OCI-LY7 (cell line): ENCODE measurements around the gene TNFRSF17. TPM values are rescaled to one million over a fixed set of nuclear protein-coding genes. Genes with fewer than 3 reads are reported as not detected.
"Not testable (repeated sequence)": the region's sequence is repeated elsewhere in the genome, so short reads cannot be mapped to it uniquely, and the experiment has no call there.

Experiments used
- BruUV-seq: library from RNA; stranded (reverse); fragments of 400-500 nt; replicated peaks from 2 replicates; lab custom pipeline; 2021; lab: Mats Ljungman, UMichigan
- CTCF ChIA-PET: fragments of 300-600 bp; sonication (Branson Sonifier 250); formaldehyde crosslinking; loops from one replicate; lab custom pipeline; 2022; ENCODE audit warnings: antibody characterized with exemption; ENCODE audit not compliant: unreplicated experiment; lab: Charles Lee
- POLR2A ChIA-PET: fragments of 300-600 bp; sonication (Branson Sonifier 250); formaldehyde crosslinking; loops from one replicate; lab custom pipeline; 2022; ENCODE audit warnings: antibody characterized with exemption; lab: Charles Lee
- DNase-seq: peaks from one replicate; pipeline ENCODE4 v3.0.0-alpha.2; 2015; ENCODE audit warnings: low spot score
- H2AFZ ChIP-seq: fragments of 200-600 bp; sonication (generic), shearing (Covaris generic); 2 replicates; pipeline ENCODE4 v1.6.1; 2014; ENCODE audit warnings: mild to moderate bottlenecking, antibody characterized with exemption, low read length, moderate library complexity
- H3K27ac ChIP-seq: fragments of 200-600 bp; sonication (generic); 2 replicates; pipeline ENCODE4 v1.5.1; 2014; ENCODE audit warnings: mixed run types, low read depth, mild to moderate bottlenecking, moderate library complexity, low read length, inconsistent platforms; ENCODE audit not compliant: poor library complexity, severe bottlenecking
- H3K36me3 ChIP-seq: fragments of 200-600 bp; sonication (generic); 2 replicates; pipeline ENCODE4 v1.6.1; 2014; ENCODE audit warnings: mild to moderate bottlenecking, antibody characterized with exemption, low read length, moderate library complexity, mixed read lengths; ENCODE audit not compliant: insufficient read depth
- H3K4me1 ChIP-seq: fragments of 200-600 bp; sonication (generic); 2 replicates; pipeline ENCODE4 v1.5.1; 2014; ENCODE audit warnings: mild to moderate bottlenecking, low read length; ENCODE audit not compliant: insufficient read depth, poor library complexity, severe bottlenecking
- H3K4me2 ChIP-seq: fragments of 200-600 bp; sonication (generic); 2 replicates; pipeline ENCODE4 v1.6.1; 2014; ENCODE audit warnings: mild to moderate bottlenecking, low read length
- H3K4me3 ChIP-seq: fragments of 200-600 bp; sonication (generic); 2 replicates; pipeline ENCODE4 v1.5.1; 2014; ENCODE audit warnings: mild to moderate bottlenecking, low read depth, low read length; ENCODE audit not compliant: poor library complexity, severe bottlenecking
- H3K79me2 ChIP-seq: fragments of 200-600 bp; sonication (generic); 2 replicates; pipeline ENCODE4 v1.6.1; 2016; ENCODE audit warnings: low read depth, mild to moderate bottlenecking, low read length, moderate library complexity, mixed read lengths; ENCODE audit not compliant: insufficient read depth
- H3K9me2 ChIP-seq: fragments of 200-600 bp; sonication (generic); 2 replicates; pipeline ENCODE4 v1.6.1; 2016; ENCODE audit warnings: mild to moderate bottlenecking, low read length, mixed read lengths; ENCODE audit not compliant: insufficient read depth
- H3K9me3 ChIP-seq: fragments of 200-600 bp; sonication (generic); 2 replicates; pipeline ENCODE4 v1.6.1; 2014; ENCODE audit warnings: mild to moderate bottlenecking, mixed run types, low read length, mixed read lengths
- H4K20me1 ChIP-seq: fragments of 200-600 bp; sonication (generic); 2 replicates; pipeline ENCODE4 v1.6.1; 2014; ENCODE audit warnings: mild to moderate bottlenecking, antibody characterized with exemption, low read length, moderate library complexity, mixed read lengths; ENCODE audit not compliant: insufficient read depth
- EZH2phosphoT487 ChIP-seq: fragments of 200-600 bp; sonication (generic); IDR thresholded peaks from 2 replicates; pipeline ENCODE4 v1.6.1; 2018; ENCODE audit warnings: low read depth, borderline replicate concordance, mild to moderate bottlenecking, mixed run types, antibody characterized with exemption, low read length, moderate library complexity, mixed read lengths
- intact Hi-C: fragments of 100-400 bp; cut with micrococcal nuclease; formaldehyde crosslinking; loops from one replicate; pipeline ENCODE4 v1.10.0; 2022; ENCODE audit not compliant: unreplicated experiment
- total RNA-seq, 2 experiments: library from RNA; depleted of rRNA in 1 of 2; stranded (reverse); fragments of >200 nt in 1 of 2; shearing (Covaris generic) in 1 of 2; gene quantifications; 2 replicates each; pipeline ENCODE4 v1.2.3, GENCODE V29; 2014 to 2022
- TF ChIP-seq, protein P1 (sequence below): fragments of 200-600 bp; sonication (generic); conservative IDR thresholded peaks from 2 replicates; pipeline ENCODE4 v1.5.1; 2014; ENCODE audit warnings: mild to moderate bottlenecking, antibody characterized with exemption, low read length, moderate library complexity, mixed read lengths

Gene TNFRSF17
- total RNA-seq, 2 experiments from 2014 or later, result 33.6 to 58.2 TPM

DNA sequence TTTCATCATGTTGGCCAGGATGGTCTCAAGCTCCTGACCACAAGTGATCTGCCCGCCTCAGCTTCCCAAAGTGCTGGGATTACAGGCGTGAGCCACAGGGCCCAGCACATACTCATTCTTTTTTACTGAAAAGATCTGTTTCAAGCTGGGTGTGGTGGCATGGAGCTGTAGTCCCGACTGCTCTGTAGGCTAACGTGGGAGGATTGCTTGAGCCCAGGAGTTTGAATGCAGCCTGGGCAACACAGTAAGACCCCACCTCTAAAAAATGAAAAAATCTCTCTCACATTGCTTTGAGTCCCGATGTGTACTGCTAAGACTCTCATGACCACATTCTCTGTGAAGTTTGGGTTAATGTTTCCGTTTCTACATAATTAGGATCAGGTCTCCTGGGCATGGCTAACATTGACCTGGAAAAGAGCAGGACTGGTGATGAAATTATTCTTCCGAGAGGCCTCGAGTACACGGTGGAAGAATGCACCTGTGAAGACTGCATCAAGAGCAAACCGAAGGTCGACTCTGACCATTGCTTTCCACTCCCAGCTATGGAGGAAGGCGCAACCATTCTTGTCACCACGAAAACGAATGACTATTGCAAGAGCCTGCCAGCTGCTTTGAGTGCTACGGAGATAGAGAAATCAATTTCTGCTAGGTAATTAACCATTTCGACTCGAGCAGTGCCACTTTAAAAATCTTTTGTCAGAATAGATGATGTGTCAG is 2.3 kb downstream of the TNFRSF17 start:
- CTCF ChIA-PET, result interaction anchor here (1.2 kb wide), 1 partner anchor 100 kb away, joined by 3 read pairs; no protein-coding TSS in a partner anchor
- peaks cover 68% of the 10 kb centered on the region for H3K4me1 ChIP-seq
- no peaks in the 10 kb centered on the region for H3K9me2 ChIP-seq
- peaks cover 23% of the 10 kb centered on the region; the same call in 1 of the 2 replicates for H3K36me3 ChIP-seq
- H3K4me3 ChIP-seq, result peak overlapping the region; percentile 68
- POLR2A ChIA-PET, result interaction anchor here (0.7 to 4.1 kb wide), 4 partner anchors 9 to 20 kb away, joined by 4 to 32 read pairs (median 10); partner anchors contain the start of gene SNX29
- no peaks in the 10 kb centered on the region for H4K20me1 ChIP-seq
- BruUV-seq, result no TSS peak
- intact Hi-C loops, result loop anchor here (5.0 to 10.0 kb wide), 3 partner anchors 267 to 357 kb away; no protein-coding TSS in a partner anchor
- H3K27ac ChIP-seq, result peak overlapping the region; percentile 94
- DNase-seq, result peak; percentile 30
- H3K79me2 ChIP-seq, result peaks cover 7% of the 10 kb centered on the region; the same call in 1 of the 2 replicates
- no peaks in the 10 kb centered on the region for H3K9me3 ChIP-seq
- H3K4me2 ChIP-seq, result peak overlapping the region; percentile 97
- H2AFZ ChIP-seq, result no peak overlapping the region; the same call in 1 of the 2 replicates
- no peak for TF ChIP-seq EZH2phosphoT487
- TF ChIP-seq, protein P1, sequence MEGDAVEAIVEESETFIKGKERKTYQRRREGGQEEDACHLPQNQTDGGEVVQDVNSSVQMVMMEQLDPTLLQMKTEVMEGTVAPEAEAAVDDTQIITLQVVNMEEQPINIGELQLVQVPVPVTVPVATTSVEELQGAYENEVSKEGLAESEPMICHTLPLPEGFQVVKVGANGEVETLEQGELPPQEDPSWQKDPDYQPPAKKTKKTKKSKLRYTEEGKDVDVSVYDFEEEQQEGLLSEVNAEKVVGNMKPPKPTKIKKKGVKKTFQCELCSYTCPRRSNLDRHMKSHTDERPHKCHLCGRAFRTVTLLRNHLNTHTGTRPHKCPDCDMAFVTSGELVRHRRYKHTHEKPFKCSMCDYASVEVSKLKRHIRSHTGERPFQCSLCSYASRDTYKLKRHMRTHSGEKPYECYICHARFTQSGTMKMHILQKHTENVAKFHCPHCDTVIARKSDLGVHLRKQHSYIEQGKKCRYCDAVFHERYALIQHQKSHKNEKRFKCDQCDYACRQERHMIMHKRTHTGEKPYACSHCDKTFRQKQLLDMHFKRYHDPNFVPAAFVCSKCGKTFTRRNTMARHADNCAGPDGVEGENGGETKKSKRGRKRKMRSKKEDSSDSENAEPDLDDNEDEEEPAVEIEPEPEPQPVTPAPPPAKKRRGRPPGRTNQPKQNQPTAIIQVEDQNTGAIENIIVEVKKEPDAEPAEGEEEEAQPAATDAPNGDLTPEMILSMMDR, result no peak

DNA sequence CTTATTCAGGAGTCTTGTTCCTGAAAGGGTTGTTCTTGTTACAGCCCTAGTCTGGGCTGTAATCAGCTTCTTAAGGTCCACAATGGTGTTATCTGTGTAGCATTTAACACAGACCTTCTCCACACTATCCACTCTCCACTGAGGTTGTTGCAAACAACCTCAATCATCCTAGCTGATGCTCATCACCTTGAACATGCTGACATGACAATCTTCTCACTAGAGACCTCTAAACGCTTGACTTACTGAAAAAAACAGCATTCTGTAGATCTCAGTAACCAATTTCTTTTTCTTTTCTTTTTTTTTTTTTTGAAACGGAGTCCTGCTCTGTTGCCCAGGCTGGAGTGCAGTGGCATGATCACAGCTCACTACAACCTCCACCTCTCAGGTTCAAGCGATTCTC is 3.6 kb downstream of the TNFRSF17 start:
- H3K27ac ChIP-seq, result no peak overlapping the region
- BruUV-seq, result no TSS peak
- H3K9me2 ChIP-seq, result no peaks in the 10 kb centered on the region
- H3K4me1 ChIP-seq, result peaks cover 56% of the 10 kb centered on the region
- CTCF ChIA-PET, result interaction anchor here (1.0 kb wide), 1 partner anchor 9 kb away, joined by 4 read pairs; no protein-coding TSS in a partner anchor
- POLR2A ChIA-PET, result interaction anchor here (0.6 to 2.3 kb wide), 6 partner anchors 8 to 713 kb away, joined by 3 to 11 read pairs (median 4); partner anchors contain the start of genes SNX29 and TXNDC11
- no peak for TF ChIP-seq EZH2phosphoT487
- TF ChIP-seq, protein P1, result no peak
- H2AFZ ChIP-seq, result no peak overlapping the region
- H3K79me2 ChIP-seq, result peaks cover 7% of the 10 kb centered on the region; the same call in 1 of the 2 replicates
- peaks cover 24% of the 10 kb centered on the region; the same call in 1 of the 2 replicates for H3K36me3 ChIP-seq
- DNase-seq, result no peak
- peak overlapping the region; percentile 68 for H3K4me3 ChIP-seq
- H4K20me1 ChIP-seq, result no peaks in the 10 kb centered on the region
- no peaks in the 10 kb centered on the region for H3K9me3 ChIP-seq
- intact Hi-C loops, result loop anchor here (5.0 to 10.0 kb wide), 3 partner anchors 266 to 356 kb away; no protein-coding TSS in a partner anchor
- H3K4me2 ChIP-seq, result peak overlapping the region; percentile 97

DNA sequence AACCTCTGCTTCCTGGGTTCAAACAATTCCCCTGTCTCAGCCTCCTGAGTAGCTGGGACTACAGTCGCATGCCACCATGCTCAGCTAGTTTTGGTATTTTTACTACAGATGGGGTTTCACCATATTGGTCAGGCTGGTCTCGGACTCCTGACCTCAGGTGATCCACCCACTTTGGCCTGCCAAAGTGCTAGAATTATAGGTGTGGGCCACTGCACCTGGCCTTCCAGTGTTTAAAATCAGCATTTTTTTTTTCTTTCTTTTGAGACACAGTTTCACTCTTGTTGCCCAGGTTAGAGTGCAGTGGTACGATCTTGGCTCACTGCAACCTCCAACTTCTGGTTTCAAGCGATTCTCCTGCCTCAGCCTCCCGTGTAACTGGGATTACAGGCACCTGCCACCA is 5.3 kb downstream of the TNFRSF17 start:
- BruUV-seq, H3K4me3 ChIP-seq, POLR2A ChIA-PET, CTCF ChIA-PET, H3K9me3 ChIP-seq, H3K9me2 ChIP-seq, H3K27ac ChIP-seq, DNase-seq, H3K79me2 ChIP-seq, H4K20me1 ChIP-seq, H3K4me2 ChIP-seq, H2AFZ ChIP-seq, intact Hi-C loops: not testable (repeated sequence)
- H3K36me3 ChIP-seq, result peaks cover 24% of the 10 kb centered on the region; the same call in 1 of the 2 replicates
- H3K4me1 ChIP-seq, result peaks cover 42% of the 10 kb centered on the region
